GM06990 (cell line): ENCODE data around the gene CD247.

ENCODE experiments used
- DNase-seq: peaks from one replicate; pipeline ENCODE4 v3.0.0-alpha.2; 2011; ENCODE audit not compliant: insufficient read length; ENCODE audit errors: extremely low read depth
- H3K27me3 ChIP-seq: replicated peaks from 2 replicates; pipeline ENCODE4 v1.6.0; 2011; ENCODE audit warnings: low read length; ENCODE audit not compliant: control insufficient read depth, insufficient read depth
- H3K36me3 ChIP-seq: 2 replicates; pipeline ENCODE4 v1.5.1; 2011; ENCODE audit warnings: low read length; ENCODE audit not compliant: control insufficient read depth, insufficient read depth
- H3K4me3 ChIP-seq: replicated peaks from 2 replicates; pipeline ENCODE4 v1.5.1; 2011; ENCODE audit warnings: low read depth, mild to moderate bottlenecking, control low read depth, low read length
- TF ChIP-seq, protein P1 (sequence below): IDR thresholded peaks from 2 replicates; pipeline ENCODE4 v1.5.1; 2011; ENCODE audit warnings: low read length, control low read depth, mild to moderate bottlenecking, inconsistent platforms; ENCODE audit not compliant: insufficient read depth, poor library complexity, severe bottlenecking

The CD247 gene

DNA sequence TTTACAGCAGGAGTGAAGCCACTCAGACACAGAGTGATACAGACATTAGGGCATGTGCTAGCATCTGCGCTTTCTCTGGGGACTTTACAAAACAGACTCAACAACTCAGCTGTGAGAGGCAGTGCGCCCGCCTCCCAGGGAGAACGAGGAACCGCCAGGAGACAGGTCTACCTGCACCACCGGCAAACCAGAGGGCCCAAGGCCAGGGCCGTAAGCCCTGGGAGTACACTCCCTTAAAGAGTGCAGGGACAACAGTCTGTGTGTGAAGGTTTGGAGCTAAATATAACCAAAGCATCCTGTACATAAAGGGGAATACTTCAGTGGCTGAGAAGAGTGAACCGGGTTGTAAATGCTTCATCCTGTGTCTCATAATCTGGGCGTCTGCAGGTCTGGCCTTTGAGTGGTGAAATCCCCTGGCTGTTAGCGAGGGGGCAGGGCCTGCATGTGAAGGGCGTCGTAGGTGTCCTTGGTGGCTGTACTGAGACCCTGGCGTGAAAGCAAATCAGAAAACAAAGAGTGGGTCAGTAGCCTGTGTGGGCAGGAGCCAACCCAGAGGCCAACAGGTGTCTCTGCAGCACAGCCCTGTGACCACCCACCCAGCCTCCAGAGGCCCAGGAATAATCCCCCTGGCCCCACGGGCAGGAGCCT lies 86.9 kb downstream of the CD247 start:
- no peak overlapping the region for H3K4me3 ChIP-seq
- TF ChIP-seq, protein P1, sequence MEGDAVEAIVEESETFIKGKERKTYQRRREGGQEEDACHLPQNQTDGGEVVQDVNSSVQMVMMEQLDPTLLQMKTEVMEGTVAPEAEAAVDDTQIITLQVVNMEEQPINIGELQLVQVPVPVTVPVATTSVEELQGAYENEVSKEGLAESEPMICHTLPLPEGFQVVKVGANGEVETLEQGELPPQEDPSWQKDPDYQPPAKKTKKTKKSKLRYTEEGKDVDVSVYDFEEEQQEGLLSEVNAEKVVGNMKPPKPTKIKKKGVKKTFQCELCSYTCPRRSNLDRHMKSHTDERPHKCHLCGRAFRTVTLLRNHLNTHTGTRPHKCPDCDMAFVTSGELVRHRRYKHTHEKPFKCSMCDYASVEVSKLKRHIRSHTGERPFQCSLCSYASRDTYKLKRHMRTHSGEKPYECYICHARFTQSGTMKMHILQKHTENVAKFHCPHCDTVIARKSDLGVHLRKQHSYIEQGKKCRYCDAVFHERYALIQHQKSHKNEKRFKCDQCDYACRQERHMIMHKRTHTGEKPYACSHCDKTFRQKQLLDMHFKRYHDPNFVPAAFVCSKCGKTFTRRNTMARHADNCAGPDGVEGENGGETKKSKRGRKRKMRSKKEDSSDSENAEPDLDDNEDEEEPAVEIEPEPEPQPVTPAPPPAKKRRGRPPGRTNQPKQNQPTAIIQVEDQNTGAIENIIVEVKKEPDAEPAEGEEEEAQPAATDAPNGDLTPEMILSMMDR, result no peak
- no peaks in the 10 kb centered on the region; the same call in 1 of the 2 replicates for H3K36me3 ChIP-seq
- H3K27me3 ChIP-seq, result no peaks in the 10 kb centered on the region
- DNase-seq, result peak; percentile 28

DNA sequence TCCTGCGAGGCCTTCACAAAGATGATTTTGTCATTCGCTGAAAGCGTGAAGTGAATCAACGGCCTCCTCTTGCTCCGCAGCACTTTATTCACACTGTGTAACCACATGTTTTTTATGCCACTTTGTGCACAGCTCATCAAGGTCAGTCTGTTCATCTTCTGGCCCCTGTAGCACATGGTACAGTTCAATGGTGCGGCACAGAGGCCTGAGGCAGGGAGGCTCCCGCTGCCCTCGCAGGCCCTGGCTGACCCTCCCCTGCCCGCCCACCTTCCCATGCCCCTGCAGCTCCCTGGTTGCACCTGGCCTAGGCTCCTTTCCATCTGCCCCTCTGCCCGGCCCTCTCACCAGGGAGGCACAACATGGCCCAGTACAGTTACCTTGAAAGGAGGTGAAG lies 87.5 kb downstream of the CD247 start:
- TF ChIP-seq, protein P1, result no peak
- peak; percentile 29 for DNase-seq
- Histone ChIP-seq H3K4me3 (no peak overlapping the region), H3K36me3 (no peaks in the 10 kb centered on the region; the same call in 1 of the 2 replicates), H3K27me3 (no peaks in the 10 kb centered on the region)

DNA sequence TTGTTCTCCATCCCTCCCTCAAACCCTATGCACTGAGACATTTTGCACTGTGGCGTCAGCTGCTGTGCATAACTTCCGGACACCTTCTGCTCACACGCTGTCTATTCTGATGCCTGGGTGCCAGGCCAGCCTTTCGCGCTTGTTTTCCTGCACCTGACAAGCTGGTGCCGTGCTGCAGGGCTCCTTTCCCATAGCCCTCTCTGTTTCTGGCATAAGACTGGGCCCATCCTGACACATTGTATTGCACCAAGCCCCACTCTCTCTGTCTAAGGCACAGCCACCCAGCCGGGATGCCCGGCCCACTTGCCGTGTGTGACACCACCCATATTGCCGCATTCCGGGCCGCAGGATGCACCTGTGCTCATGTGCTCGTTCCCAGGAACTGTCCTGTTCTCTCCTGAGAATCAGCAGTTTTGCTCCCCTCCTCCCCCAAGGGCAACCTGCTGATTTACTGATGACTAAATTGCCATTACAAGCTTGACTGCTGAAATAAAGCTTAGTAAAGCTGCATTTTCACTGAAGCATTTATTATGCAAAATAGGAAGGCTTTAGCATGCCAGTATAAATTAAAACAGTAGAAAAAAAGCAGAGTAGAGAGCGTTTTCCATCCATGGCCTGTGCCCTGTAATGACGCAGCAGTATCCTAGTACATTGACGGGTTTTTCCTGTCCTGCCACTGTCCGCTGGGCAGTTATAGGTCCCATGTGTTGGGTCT lies 88.0 kb downstream of the CD247 start:
- TF ChIP-seq, protein P1, result no peak
- no peak overlapping the region for H3K4me3 ChIP-seq
- H3K27me3 ChIP-seq, result no peaks in the 10 kb centered on the region

DNA sequence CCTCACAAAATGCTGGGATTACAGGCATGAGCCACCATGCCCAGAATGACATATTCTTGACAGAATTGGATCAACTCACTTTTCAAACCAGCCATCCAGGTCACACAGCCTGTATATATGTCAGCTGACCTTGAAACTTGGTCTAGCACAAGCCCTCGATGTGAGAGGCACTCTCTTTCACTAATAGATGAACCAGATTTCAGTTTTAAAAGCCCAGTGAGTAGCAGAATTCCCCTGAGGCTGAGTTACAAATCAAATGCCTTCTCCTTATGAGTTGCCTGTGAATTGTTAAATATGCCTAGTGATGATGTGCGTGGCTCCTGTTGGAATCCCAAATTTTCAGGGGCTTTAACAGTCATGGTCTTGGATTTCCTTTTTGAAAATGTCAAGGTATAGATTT lies 88.7 kb downstream of the CD247 start:
- no peaks in the 10 kb centered on the region for H3K27me3 ChIP-seq
- no peaks in the 10 kb centered on the region; the same call in 1 of the 2 replicates for H3K36me3 ChIP-seq
- DNase-seq, result no peak
- TF ChIP-seq, protein P1, result no peak
- no peak overlapping the region for H3K4me3 ChIP-seq

More for the DNA sequence above, 88.0 kb downstream of the CD247 start:
- no peaks in the 10 kb centered on the region; the same call in 1 of the 2 replicates for H3K36me3 ChIP-seq
- peak; percentile 41 for DNase-seq

DNA sequence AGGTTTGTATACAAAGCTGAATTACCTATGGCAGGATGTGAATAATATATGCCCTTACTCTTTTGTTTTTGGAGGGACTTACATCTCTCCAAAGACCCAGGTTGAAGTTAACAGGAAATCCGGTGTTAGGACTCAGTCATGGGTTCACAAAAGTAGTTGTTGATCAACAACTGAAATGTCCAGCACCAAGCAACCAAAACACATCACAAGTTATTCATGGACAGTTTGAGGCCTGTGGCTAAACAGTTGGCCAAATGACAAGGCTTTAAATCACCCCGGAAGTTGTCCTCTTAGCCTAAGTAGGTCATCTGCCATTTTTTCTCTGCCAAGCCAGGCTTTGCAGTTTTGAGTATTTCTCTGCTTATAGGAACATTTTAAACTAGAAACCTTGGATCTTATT lies 89.9 kb downstream of the CD247 start:
- Histone ChIP-seq H3K27me3 (no peaks in the 10 kb centered on the region), H3K36me3 (no peaks in the 10 kb centered on the region; the same call in 1 of the 2 replicates), H3K4me3 (no peak overlapping the region)
- DNase-seq, result no peak
- TF ChIP-seq, protein P1, result no peak
